GM19372 (cell line): ENCODE data around the gene FAIM2.
A peak's percentile ranks its signal among the peaks of the same experiment; 100 is the strongest.
"Not testable (repeated sequence)": the region's sequence is repeated elsewhere in the genome, so short reads cannot be mapped to it uniquely, and the experiment has no call there.

Experiments
- ATAC-seq: cut with Tn5 transposase; IDR thresholded peaks from one replicate; pipeline ENCODE4 v1.9.1; 2021; ENCODE audit warnings: mild to moderate bottlenecking, low read depth, moderate library complexity; ENCODE audit not compliant: unreplicated experiment

Gene FAIM2

DNA sequence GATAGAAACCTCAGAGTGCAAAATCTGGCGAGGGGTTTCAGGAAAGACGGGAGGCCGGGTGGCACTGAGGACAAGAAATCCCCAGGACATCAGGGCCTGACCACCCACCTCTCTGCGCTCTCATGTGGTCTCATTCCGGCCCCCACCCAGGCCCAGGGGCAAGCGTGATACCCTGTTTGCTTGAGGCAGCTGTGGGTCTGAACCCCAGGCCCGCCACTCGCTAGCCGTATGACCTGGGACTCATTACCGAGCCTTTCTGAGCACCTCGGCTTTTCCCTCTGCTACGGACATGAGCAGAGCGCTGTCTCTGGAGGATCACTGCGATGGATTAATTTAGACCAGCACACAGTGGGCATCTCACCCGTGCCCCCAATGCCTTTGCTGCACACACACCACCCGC lies 35.3 kb downstream of the FAIM2 start:
- ATAC-seq: no peak

DNA sequence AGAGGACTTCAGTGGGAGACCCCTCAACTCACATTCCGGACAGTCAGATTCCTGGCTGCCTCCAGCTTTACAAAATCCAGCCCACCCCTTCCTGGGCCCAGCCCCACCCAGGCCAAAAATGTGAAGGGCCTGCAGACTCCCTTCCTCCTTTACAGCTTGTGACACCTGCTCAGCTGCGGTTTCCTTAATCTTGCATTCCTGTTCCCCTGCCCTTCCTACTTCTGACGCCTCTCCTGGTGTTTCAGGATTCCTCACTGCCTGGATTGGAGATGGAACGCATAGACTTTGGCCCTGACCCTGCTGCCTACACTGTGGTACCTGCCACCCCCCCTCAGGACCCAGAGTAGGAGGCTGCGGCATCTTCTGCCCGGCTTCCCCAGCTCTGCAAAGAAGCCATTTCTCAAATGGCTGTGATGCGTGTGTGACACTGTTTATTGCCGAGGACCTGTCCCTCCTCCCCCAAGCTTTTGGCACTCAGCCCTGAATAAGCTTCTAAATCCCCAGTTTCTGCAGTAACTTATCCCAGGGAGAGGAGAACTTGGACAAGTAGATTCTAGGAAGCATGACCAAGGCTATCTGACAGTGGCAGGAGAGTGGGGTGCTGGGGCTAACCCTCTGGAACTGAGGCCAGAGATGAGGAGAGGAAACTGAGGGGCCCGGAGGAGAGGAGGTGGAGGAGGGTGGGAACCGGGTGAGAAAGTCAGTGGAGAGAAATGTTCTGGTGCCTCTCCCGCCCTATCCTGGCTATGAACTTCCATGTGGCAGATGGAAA lies 35.9 kb downstream of the FAIM2 start:
- no peak for ATAC-seq

- ATAC-seq: no peak
These were observed 36.7 kb downstream of the FAIM2 start for GRCh38 chr12:49866859-49867569.

DNA sequence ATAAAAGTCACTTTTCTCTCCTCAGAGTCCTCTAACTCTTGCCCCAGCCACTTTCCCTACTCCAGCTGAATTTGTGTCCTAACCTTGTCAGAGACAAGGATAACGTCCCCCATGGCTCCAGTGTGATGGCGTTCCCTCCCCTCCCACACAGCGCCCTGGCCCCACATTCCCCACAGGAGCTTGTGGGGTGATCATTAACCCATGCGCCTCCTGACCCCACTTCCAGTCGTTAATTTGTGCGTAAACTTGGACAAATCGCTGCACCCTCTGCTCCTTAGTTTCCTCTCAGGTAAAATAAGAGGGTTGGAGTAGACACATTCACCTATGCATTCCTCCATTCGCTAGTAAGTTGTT lies 37.9 kb downstream of the FAIM2 start:
- no peak for ATAC-seq

GRCh38 chr12:49865109-49865781 lies 38.5 kb downstream of the FAIM2 start:
- ATAC-seq: no peak

DNA sequence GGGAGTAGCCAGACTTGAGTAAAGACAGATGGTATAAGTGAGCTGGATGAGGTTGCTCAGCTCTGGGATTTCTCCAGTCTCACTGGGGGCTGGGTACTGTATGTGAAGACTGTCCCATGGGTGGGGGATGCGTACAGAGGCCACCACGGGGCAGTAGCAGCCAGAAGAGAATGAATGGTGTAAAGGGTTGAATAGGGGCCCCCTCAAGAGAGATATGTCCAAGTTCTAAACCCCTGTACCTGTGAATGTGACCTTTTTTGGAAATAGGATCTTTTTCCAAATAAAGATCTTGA lies 39.0 kb downstream of the FAIM2 start:
- ATAC-seq: no peak

DNA sequence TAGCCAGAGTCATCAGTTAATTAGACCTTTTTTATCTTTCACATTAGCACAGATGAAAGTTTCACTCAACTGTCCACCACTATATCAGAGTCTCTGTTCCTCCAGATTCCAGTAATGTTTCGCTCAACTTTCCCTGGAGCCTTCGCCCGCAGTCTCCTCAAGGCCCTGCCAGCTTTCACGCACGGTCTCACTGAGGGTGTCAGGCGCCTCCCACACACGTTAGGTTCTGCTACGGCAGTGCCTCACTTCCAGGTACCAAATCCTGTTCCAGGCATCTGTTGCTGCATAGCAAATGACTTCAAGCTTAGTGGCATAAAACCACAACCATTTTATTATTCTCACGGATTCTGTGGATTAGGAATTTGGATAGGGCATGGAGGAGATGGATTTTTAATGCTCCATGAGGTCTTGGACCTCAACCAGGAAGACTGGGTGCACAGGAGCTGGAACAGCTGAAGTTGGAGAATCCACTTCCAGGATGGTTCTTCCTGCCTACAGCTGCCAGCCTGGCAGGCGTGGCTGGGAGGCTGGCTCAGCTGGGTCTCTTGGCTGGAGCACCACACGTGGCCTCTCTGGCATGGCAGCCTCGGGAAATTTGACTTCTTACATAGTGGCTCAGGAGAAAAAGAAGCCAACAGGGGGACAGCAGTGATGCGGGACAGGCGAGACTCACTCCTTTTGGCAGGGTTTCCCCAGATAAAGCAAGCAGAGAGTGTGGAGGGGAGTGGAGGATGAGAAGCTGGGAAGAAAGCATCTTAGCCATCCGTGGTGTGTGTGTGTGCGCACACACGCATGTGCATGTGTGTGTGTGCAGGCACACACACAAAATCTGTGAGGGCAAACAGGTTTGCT lies 39.5 kb downstream of the FAIM2 start:
- ATAC-seq: no peak

- ATAC-seq: not testable (repeated sequence)
These were observed 42.8 kb downstream of the FAIM2 start for GRCh38 chr12:49860921-49861320.

DNA sequence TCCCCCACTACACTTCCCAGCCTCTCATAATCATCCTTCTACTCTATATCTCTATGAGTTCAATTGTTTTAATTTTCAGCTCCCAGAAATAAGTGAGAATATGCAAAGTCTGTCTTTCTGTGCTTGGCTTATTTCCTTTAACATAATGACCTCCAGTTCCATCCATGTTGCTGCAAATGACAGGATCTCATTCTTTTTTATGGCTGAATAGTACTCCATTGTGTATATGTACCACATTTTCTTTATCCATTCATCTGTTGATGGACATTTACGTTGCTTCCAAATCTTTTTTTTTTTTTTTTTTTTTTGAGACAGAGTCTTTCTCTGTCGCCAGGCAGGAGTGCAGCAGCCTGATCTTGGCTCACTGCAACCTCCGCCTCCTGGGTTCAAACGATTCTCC lies 47.8 kb downstream of the FAIM2 start:
- not testable (repeated sequence) for ATAC-seq

- no peak for ATAC-seq
These were observed 48.7 kb downstream of the FAIM2 start for GRCh38 chr12:49854976-49855375.

GRCh38 chr12:49853671-49854070 lies 50.0 kb downstream of the FAIM2 start:
- ATAC-seq: no peak

DNA sequence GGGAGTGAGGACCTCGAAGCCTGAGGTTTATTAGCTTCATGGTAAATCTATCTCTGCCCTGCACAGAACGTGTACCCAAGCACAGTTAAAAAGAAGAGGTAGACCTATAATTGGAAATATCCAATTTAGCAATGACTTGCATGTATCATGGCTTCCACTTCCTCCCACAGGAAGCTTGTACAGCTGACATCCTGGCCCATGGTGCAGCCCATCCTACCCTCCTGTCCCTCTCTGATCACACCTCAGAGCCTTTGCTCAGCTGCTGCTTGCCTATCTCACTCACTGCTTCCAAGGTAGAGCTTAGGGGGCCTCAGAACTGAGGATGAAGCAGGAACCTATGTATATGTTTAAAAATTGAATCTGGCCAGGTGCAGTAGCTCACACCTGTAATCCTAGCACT lies 56.5 kb downstream of the FAIM2 start:
- no peak for ATAC-seq

GRCh38 chr12:49846032-49846431 lies 57.7 kb downstream of the FAIM2 start:
- ATAC-seq: no peak

- ATAC-seq: no peak
These were observed 59.7 kb downstream of the FAIM2 start for GRCh38 chr12:49843876-49844437.

DNA sequence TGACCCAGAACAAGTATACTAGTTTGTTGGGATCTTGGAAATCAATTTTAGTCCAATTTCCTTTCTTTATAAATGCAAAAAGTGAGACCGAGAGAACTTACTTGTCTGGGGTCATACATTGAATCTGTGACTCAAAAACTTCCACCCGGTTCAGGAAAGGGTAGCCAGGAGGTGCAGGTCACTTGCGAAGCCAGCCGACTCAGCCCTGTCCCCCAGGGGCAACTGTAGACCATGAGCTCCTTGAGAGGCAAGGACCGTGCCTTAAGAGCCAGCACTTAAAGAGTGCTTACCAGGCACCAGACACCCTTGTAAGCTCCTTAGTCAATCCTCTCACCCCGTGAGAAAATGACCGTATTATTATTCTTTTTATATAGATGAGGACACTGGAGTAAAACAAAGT lies 60.3 kb downstream of the FAIM2 start:
- ATAC-seq: no peak

DNA sequence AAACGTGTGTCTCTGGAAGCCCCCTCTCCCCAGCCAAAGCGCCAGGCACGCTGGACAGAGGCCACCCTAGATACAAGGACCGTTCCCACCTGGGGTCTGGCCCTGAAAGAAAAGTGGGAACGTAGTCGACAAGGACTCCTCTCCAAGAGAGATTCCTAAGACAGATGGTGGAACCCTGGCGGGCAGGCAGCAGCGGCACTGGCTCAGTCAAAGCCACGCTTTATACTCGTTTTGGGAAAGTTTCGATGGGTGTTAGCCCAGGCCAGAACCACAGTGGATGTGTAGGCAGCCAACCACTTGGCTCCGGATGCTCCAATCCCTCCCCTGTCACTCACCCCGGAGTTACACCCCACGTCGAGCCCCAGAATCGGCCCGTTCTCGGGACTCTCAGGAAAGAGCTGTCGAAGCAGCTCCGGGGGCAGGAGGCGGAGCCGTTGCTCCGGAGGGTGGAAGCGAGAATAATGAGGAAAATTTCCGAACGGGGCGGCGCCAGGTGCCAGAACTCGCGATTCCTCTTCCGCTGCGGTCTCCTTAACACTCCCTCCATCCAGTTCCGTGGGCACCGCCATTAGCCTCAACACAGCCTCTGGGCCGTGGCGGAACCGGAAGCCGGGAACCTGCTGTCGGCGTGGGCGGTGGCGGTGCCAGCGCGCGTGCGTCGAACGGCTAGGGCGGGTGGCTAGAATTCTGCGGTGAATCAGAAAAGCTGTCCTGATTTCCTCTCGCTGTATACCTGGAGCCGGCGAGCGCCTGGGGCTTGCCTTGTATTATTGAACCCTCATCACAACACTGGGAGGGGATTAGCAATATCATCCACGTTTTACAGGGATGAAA lies 61.0 kb downstream of the FAIM2 start, which contains the start of gene BCDIN3D:
Gene BCDIN3D, minus strand, starts transcription at position 588 of the 834 bp plus-strand sequence. Its CDS starts 19 bp downstream, at position 569.
- ATAC-seq: peak; percentile 86

GRCh38 chr12:49838973-49839633 lies 64.6 kb downstream of the FAIM2 start:
- no peak for ATAC-seq

GRCh38 chr12:49832836-49833421 lies 70.8 kb downstream of the FAIM2 start:
- ATAC-seq: no peak

- ATAC-seq: no peak
These were observed 72.0 kb downstream of the FAIM2 start for GRCh38 chr12:49831717-49832116.
